Glomerular visceral epithelial cell (primary cell): ENCODE results near the gene FAM181A.

Source experiments
- DNase-seq: peaks from one replicate; pipeline ENCODE4 v3.0.0-alpha.2; 2016; ENCODE audit errors: extremely low spot score

FAM181A gene

GRCh38 chr14:93929048-93929535, 1.9 kb downstream of the FAM181A start:
- no peak for DNase-seq

DNA sequence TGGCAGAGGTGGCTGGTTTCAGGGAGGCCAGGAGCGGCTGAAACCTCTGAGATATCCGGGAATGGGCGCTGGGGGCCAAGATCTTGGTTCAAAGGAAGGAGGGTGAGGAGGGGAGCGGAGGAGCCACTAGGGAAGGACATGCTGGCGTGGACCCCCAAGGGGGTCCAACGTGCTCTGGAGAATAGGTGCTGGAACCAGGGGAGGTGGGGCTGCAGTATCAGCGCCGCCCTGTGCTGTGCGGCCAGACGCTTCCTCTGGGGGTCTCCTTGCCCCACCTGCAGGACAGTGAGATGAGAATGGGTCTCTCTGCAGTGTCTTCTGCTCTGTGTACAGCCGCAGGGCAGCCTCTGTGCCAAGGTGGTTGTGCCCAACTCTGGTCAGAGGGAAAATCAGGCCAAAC, 2.5 kb downstream of the FAM181A start:
- DNase-seq = no peak

DNA sequence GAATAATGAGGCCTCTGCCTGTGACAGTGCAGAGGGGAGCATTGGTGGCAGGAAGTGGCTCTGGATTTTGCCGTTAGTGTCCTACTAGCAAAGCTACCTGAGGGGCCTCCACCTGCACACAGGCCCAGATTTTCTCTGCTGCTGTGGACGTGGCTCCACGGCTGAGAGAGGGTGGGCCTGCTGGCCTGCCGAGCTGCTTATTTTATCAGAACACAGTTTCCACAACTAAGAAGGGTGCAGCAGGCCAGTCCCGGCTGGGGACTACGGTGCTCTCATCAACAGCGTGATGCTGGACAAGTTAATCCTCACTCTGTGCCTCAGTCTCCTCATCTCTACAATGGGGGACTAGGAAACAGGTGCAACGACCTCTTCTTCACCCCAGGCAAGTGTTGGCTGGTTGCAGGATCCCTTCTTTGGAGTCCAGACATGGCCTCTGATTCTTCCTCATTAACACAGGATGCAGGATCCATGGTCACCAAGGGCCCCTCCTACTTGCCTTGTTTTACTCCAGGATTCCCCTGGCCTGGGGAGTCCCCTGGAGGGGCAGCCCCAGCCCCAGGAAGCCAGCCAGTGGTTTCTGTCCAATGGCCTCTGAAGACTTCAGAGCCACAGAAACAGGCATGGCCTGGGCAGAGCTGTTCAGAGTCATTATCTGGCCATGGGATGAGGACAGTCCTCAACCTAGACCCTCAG, 3.3 kb downstream of the FAM181A start:
- DNase-seq = no peak

DNA sequence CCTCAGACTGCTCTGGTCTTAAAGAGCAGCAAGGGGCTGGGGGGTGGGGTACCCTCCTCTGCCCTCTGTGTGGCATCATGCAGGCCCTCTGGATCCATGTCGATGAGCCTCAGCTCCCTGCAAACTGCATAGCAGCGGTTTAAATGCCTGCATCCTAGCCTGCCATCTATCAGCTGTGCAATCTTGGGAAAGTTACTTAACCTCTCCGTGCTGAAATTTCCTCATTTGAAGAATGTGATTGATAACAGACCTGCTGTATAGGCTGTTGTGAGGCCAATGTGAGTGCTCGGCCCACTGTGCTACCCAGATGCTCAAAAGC, 3.8 kb downstream of the FAM181A start:
- DNase-seq = no peak

DNA sequence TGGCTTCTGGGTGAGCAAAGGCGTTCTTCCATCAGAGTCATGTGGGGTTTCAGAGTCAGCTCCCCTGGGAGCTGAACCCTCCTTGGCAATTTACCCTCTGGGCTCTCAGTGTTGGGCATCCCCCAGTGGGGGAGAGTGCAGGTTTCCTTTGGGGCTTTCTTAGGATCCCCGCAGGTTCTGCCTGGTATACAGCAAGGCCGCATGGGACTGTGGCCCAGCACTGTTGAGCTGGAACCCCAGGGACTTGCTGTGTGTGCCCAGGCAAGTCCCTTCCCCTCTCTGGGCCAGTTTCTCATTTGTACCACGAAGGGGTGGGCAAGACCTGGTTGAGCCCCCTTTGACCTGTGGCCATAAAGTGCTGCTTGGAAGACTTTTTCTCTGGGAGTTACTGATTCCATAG, 5.5 kb downstream of the FAM181A start:
- DNase-seq = no peak

DNA sequence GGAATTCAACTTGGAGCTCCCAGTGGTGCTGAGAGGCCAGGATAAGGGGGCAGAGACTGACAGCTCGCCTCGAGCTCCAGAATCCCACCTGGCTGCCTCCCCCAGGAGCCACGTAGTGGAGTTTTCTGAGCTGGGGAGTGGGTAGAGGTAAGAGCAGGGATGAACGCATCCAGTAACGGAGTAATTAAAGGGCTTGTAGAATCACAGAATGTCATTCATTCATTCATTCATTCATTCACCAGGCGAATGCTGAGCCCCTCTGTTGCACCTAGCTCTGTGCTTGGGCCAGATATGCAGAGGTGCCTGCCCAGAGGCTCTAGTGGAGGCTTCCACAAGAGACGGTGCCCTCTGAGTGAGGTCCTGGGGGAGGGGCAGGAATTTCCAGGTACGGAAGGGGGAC, 8.1 kb downstream of the FAM181A start:
- DNase-seq = no peak

DNA sequence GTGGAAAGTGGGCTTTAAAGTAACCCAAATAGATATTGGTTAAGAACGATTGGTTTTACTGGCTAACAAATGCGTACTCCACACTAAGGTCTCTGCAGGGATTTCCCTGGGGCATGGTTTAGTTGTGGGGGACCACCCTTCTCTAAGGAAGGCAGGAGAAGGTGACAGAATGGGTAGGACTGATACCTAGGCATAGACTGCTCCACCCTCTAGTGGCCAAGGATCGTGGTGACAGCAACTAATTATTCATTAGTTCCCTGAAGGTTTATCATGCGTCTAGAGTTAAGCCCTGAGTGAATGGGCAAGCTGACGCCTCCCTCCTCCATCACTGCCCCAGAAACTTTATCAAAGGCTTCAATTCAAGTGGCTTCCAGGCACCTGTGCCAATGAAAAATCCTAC, 9.1 kb downstream of the FAM181A start:
- peak; percentile 35 for DNase-seq

- DNase-seq = no peak
These were observed 9.8 kb downstream of the FAM181A start for GRCh38 chr14:93936926-93937325.

- no peak for DNase-seq
These were observed 10.4 kb downstream of the FAM181A start for GRCh38 chr14:93937519-93937918.

DNA sequence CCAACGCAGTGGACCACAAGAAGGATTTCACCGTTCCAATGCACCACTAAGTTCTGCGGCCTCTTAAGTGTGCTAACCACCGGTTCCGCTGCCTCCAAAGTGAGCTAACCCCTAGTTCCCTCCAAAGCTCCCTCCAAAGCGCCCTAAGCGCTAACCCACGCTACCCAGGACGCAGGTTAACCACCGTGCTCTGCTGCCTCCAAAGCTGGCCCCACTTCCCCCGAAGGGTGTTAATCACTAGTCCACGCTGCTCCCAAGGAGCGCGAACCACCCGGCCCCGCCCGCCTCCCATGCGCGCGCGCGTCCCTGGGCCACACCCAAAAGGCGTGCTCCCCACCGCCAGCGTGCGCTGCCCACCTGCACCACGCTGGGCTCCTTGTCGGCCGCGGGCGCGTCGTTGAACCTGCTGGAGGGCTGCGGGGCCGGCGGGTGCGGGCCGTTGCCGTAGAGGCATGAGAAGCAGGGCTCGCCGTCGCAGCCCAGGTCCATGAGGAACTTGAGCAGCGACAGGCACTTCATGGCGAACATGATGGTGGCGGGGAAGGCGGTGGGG, 11.7 kb downstream of the FAM181A start:
- DNase-seq = no peak

DNA sequence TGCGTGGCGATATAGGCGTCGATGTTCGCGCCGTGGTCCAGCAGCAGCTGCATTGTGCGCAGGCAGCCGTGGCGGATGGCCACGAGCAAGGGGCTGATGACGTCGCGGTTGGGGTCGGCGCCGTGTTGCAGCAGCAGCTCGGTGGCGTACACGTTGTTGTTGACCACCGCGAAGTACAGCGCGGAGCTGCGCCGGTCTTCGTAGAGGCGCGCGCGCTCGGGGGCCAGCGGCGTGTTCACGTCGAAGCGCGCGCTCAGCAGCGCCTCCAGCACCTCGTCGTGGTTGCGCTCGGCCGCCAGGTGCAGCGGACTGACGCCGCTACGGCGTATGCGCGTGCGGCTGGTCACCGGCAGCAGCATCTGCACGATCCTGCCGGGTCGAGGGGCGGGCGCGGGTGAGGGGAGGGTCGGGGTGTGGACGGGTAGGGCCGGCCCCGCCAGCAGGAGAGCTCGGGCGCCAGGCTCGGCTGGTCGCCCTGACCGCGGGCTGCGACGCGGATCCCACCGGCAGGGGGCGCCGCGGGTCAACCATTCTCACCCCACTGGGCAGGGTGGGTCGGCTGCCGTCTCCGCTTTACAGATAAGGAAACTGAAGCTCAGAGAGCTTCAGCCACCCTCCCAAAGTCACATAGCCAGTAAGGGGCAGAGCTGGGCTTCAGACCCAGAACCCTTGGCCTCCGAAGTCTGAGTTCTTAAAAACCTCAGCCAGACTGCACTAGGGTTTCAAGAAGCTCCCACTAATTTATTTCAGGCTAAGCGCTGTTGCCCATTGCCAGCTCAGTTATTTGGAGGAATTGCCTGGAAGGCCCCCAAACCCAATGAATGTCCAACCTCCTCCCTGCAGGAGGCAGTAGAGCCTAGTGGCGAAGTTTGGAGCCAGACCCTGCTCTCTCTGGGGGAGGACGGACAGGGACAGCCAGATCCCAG, 12.4 kb downstream of the FAM181A start:
- DNase-seq = peak; percentile 82

DNA sequence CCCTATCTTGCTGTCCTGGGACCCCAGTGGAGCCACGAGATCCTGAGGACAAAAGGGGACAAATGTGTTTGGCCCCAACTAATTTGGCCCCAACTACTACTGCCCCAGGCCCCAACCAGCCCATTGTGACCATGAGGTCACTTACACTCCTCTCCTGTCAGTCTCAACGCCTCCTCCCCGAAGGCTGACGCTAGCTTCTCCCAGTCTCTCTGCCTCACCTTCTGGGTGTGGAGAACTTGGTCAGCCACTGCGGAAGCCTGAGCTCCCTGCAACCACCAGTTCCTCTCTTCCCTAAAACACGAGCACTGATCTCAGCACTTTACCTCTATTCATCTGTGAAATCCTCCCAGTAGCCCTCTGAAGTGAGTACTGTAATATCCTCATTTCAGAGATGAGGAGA, 13.3 kb downstream of the FAM181A start:
- no peak for DNase-seq

- peak; percentile 98 for DNase-seq
These were observed 14.3 kb downstream of the FAM181A start for GRCh38 chr14:93941293-93941910.

DNA sequence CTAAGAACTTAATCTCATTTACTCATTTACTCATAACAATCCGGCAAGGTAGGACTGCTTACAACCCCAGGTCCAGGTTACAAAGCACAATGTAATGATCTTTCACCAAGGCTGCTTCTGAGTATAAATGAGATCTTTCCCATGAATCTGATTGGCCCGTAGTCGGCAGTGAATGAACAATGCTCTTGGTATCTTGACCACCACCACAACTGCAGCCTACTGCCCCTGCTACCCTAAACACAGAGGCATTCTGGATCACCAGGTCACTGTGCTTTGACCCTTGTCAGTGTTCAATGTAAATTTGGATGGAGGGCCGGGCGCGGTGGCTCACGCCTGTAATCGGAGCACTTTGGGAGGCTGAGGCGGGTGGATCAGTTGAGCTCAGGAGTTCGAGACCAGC, 15.9 kb downstream of the FAM181A start:
- DNase-seq = peak; percentile 83

- no peak for DNase-seq
These were observed 16.8 kb downstream of the FAM181A start for GRCh38 chr14:93943930-93944329.

- DNase-seq = no peak
These were observed 17.4 kb downstream of the FAM181A start for GRCh38 chr14:93944348-93945069.

DNA sequence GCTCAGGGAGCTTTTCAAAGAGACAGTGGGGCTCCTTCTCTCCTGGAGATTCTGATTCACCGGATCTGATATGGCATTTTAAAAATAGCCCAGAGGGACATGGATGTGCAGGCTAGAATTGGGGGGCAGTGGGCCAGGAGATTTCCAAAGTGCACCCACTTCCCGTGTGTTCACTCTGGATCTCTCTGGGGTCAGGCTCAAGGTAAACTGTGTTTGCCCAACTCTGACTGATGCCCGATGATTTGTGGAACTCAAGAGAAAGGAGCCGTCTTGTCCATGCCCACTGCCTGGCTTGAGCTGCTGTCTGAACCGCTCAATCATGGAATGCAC, 17.9 kb downstream of the FAM181A start:
- DNase-seq = no peak

DNA sequence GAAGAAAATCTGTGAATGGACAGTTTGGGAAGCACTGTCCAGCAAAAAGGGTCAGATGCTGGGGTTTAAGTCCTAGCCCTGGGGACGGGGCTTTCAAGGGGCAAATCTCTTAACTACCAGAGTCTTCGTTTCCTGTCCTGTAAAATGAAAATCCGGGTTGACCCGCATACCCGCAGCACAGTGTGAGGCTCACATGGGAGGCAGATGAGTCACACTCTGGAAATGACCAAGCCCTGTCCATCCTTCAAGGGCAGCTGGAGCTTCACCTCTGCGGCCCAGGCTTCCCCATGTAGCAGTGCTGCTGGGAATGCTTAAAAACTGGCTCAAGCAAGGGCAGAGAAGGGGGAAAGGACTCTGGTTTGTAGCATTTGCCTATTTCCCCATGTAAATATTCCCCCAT, 19.0 kb downstream of the FAM181A start:
- DNase-seq = peak; percentile 66

DNA sequence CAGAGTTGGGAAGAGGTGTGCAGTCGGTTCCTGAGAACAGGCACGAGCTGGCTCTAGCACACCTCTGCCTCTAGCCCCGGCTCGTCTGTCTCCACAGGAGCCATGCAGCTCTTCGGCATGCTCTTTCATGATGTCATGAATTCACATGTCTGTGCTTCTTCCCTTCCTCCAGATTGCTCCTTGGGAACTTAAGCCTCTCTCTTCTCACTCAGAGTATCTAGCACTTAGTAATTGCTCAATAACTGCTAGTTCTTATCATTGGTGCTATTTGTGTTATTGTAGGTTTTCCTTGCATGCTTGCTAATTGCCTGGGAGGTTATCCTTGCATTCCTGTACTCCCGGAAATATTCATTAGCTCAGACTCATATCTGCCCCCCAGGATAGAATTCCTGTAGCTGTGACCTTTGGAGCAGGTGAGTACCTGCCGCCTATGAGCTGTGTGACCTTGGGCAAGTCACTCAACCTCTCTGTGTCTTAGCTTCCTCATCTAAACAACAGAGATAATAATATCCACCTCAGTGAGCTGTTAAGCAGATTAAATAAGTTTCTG, 19.5 kb downstream of the FAM181A start:
- DNase-seq = no peak

DNA sequence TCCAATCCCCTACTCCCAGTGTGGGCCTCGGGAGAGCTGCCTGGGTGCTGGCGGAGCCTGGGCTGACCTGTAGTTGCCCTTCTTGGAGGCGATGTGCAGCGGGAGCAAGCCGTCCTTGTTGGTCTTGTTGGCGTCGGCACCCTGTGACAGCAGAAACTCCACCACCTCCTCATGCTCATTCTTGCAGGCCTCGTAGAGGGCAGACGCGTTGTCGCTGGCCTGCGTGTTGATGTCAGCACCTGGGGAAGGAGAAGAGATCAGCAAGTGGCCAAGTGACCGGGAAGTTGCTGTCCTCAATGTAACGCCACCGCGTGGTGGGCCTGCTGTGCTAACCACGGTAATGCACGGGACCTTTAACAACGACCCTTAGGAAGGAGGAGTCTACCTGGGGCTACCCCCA, 20.1 kb downstream of the FAM181A start:
- DNase-seq = no peak

DNA sequence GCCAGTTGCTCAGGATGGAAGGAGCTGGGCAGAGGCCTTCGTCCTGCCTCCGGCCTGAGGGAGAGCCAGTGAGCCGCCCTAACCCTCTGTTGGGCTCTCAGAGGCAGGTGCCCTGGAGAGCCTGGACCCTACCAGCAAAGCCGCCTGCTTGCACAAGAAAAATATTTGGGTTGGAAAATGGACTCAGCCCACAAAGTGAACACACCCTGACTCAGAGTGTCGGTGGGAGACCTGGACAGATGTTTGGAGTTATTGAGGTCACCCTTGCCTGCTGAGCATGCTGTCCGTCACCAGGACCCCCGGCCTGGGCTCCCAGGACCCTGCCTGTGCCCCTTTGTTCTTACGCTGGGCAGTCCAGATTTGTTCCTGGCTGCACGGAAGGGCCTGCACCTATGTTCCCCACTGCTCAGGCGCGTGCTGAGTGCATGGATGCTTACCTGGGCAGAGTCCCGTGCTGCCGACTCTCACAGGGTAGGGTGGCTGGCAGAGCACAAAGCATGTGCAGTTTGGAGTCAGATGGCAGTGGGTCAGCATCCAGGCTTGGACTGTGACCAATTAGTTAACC, 22.4 kb downstream of the FAM181A start:
- no peak for DNase-seq
